ENCODE data around the gene PSORS1C2. TPM values are rescaled to one million over a fixed set of nuclear protein-coding genes. Genes with fewer than 3 reads are reported as not detected.

PSORS1C2 gene
- total RNA-seq, 2 experiments from 2014 or later, result not detected

GRCh38 chr6:31156641-31157040, 17.8 kb upstream of the PSORS1C2 start:
- intact Hi-C loops (cut with micrococcal nuclease; ENCODE audit: unreplicated experiment), result no loop called here
- H3K9me2 ChIP-seq (ENCODE audit: insufficient read depth, low read length), result no peaks in the 10 kb centered on the region
- no peak for DNase-seq (ENCODE audit: low spot score)
- TF ChIP-seq EZH2phosphoT487 (IDR thresholded peaks at IDR 0.05; ENCODE audit: borderline replicate concordance, low read depth, low read length), result no peak
- TF ChIP-seq CTCF (conservative IDR thresholded peaks at IDR 0.05; ENCODE audit: low read length), result no peak
- no peak overlapping the region for H2AFZ ChIP-seq (ENCODE audit: low read length)
- no peak overlapping the region for H3K27ac ChIP-seq (ENCODE audit: low read depth, low read length, poor library complexity, severe bottlenecking)
- no peak overlapping the region for H3K4me3 ChIP-seq (ENCODE audit: low read depth, low read length, poor library complexity, severe bottlenecking)
- peaks cover 17% of the 10 kb centered on the region; the same call in 1 of the 2 replicates for H3K79me2 ChIP-seq (ENCODE audit: insufficient read depth, low read depth, low read length)
- peak overlapping the region; percentile 92; the same call in 1 of the 2 replicates for H3K4me2 ChIP-seq (ENCODE audit: low read length)
- no peaks in the 10 kb centered on the region for H3K9me3 ChIP-seq (ENCODE audit: low read length)
- CTCF ChIA-PET (ENCODE audit: unreplicated experiment), result no interaction called here
- BruUV-seq (replicated peaks), result no TSS peak
- POLR2A ChIA-PET, result interaction anchor here (1.1 kb wide), 1 partner anchor 11 kb away, joined by 4 read pairs; no protein-coding TSS in a partner anchor
- no peaks in the 10 kb centered on the region for H4K20me1 ChIP-seq (ENCODE audit: insufficient read depth, low read length)
- peaks cover 26% of the 10 kb centered on the region for H3K36me3 ChIP-seq (ENCODE audit: insufficient read depth, low read length)
- peaks cover 17% of the 10 kb centered on the region for H3K4me1 ChIP-seq (ENCODE audit: insufficient read depth, low read length, poor library complexity, severe bottlenecking)

DNA sequence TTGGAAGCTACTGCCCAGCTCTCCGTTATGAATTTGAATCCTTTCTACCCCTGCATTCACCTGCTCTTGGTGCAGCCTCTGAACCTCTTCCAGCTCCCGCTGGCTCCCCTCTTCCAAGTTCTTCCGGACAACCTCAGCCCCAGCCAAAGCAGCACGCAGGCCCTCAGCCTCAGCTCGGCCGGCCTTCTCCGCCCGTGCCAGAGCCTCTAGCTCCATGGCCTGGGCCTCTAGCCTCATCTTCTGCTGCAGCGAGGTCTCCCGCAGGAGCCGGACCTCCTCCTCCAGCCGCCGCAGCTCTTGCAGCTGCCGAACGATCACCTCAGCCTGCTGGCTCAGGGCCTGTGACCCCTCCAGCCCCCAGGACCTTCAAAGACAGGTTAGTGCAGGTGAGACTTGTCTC, 15.6 kb upstream of the PSORS1C2 start:
- no TSS peak for BruUV-seq (replicated peaks)
- no peak for DNase-seq (ENCODE audit: low spot score)
- TF ChIP-seq CTCF (conservative IDR thresholded peaks at IDR 0.05; ENCODE audit: low read length) (no peak), EZH2phosphoT487 (IDR thresholded peaks at IDR 0.05; ENCODE audit: borderline replicate concordance, low read depth, low read length) (no peak)
- ChIA-PET POLR2A (no interaction called here), CTCF (ENCODE audit: unreplicated experiment) (no interaction called here)
- H3K79me2 ChIP-seq (ENCODE audit: insufficient read depth, low read depth, low read length), result peaks cover 8% of the 10 kb centered on the region; the same call in 1 of the 2 replicates
- no peaks in the 10 kb centered on the region for H3K9me3 ChIP-seq (ENCODE audit: low read length)
- H4K20me1 ChIP-seq (ENCODE audit: insufficient read depth, low read length), result no peaks in the 10 kb centered on the region
- no peak overlapping the region for H3K4me3 ChIP-seq (ENCODE audit: low read depth, low read length, poor library complexity, severe bottlenecking)
- H2AFZ ChIP-seq (ENCODE audit: low read length), result no peak overlapping the region
- intact Hi-C loops (cut with micrococcal nuclease; ENCODE audit: unreplicated experiment), result no loop called here
- H3K4me1 ChIP-seq (ENCODE audit: insufficient read depth, low read length, poor library complexity, severe bottlenecking), result peaks cover 8% of the 10 kb centered on the region
- H3K27ac ChIP-seq (ENCODE audit: low read depth, low read length, poor library complexity, severe bottlenecking), result no peak overlapping the region
- peaks cover 4% of the 10 kb centered on the region for H3K36me3 ChIP-seq (ENCODE audit: insufficient read depth, low read length)
- no peaks in the 10 kb centered on the region for H3K9me2 ChIP-seq (ENCODE audit: insufficient read depth, low read length)
- H3K4me2 ChIP-seq (ENCODE audit: low read length), result no peak overlapping the region

- intact Hi-C loops (cut with micrococcal nuclease; ENCODE audit: unreplicated experiment), result no loop called here
- Histone ChIP-seq H3K9me2 (ENCODE audit: insufficient read depth, low read length) (no peaks in the 10 kb centered on the region), H3K27ac (ENCODE audit: low read depth, low read length, poor library complexity, severe bottlenecking) (no peak overlapping the region), H3K4me2 (ENCODE audit: low read length) (no peak overlapping the region), H3K79me2 (ENCODE audit: insufficient read depth, low read depth, low read length) (no peaks in the 10 kb centered on the region), H4K20me1 (ENCODE audit: insufficient read depth, low read length) (no peaks in the 10 kb centered on the region), H3K4me1 (ENCODE audit: insufficient read depth, low read length, poor library complexity, severe bottlenecking) (peaks cover 7% of the 10 kb centered on the region), H3K9me3 (ENCODE audit: low read length) (no peaks in the 10 kb centered on the region), H2AFZ (ENCODE audit: low read length) (no peak overlapping the region), H3K36me3 (ENCODE audit: insufficient read depth, low read length) (peaks cover 3% of the 10 kb centered on the region; the same call in 1 of the 2 replicates), H3K4me3 (ENCODE audit: low read depth, low read length, poor library complexity, severe bottlenecking) (no peak overlapping the region)
- ChIA-PET POLR2A (interaction anchor here (0.6 to 0.7 kb wide), 2 partner anchors 9 to 59 kb away, joined by 3 to 7 read pairs; no protein-coding TSS in a partner anchor), CTCF (ENCODE audit: unreplicated experiment) (no interaction called here)
- BruUV-seq (replicated peaks), result no TSS peak
- TF ChIP-seq EZH2phosphoT487 (IDR thresholded peaks at IDR 0.05; ENCODE audit: borderline replicate concordance, low read depth, low read length) (no peak), CTCF (conservative IDR thresholded peaks at IDR 0.05; ENCODE audit: low read length) (no peak)
- DNase-seq (ENCODE audit: low spot score), result no peak
These were observed 13.9 kb upstream of the PSORS1C2 start for GRCh38 chr6:31152781-31153180.

Measured in OCI-LY7 (cell line).